Liver (tissue), 9 donors: ENCODE data around the gene RAI1. TPM values are rescaled to one million over a fixed set of nuclear protein-coding genes. Genes with fewer than 3 reads are reported as not detected.

Experiments
- DNase-seq: peaks from one replicate; pipeline ENCODE4 v3.0.0-alpha.2; 2017; ENCODE audit warnings: low spot score
- H3K27ac ChIP-seq, 2 donors: one replicate each; pipeline ENCODE4 v1.7.0; 2013; ENCODE audit warnings: inconsistent platforms in 2 of 2, low read length in 2 of 2, control low read depth in 1 of 2, low read depth in 1 of 2, mild to moderate bottlenecking in 1 of 2
- H3K27me3 ChIP-seq, 4 donors: one replicate each; pipeline versions ENCODE4 v1.6.1 to v1.7.0; 2013; ENCODE audit warnings: low read length in 3 of 4, inconsistent platforms in 1 of 4, mild to moderate bottlenecking in 1 of 4, moderate library complexity in 1 of 4; ENCODE audit not compliant: control insufficient read depth in 4 of 4, insufficient read depth in 4 of 4
- H3K36me3 ChIP-seq, 4 donors: one replicate each; pipeline versions ENCODE4 v1.6.1 to v1.7.0; 2013; ENCODE audit warnings: low read length in 3 of 4, mild to moderate bottlenecking in 3 of 4, low read depth in 1 of 4, moderate library complexity in 1 of 4; ENCODE audit not compliant: control insufficient read depth in 4 of 4, insufficient read depth in 3 of 4
- H3K4me1 ChIP-seq, 4 donors: one replicate each; pipeline versions ENCODE4 v1.6.1 to v1.7.0; 2013; ENCODE audit warnings: low read length in 3 of 4, mild to moderate bottlenecking in 3 of 4, moderate library complexity in 1 of 4; ENCODE audit not compliant: control insufficient read depth in 4 of 4, insufficient read depth in 4 of 4
- H3K4me3 ChIP-seq, 3 donors: one replicate each; pipeline versions ENCODE4 v1.6.1 to v1.7.0; 2013; ENCODE audit warnings: low read length in 3 of 3, control low read depth in 1 of 3, low read depth in 1 of 3, mild to moderate bottlenecking in 1 of 3
- H3K9ac ChIP-seq, 2 donors: one replicate each; pipeline ENCODE4 v1.7.0; 2013; ENCODE audit warnings: low read length in 2 of 2, mild to moderate bottlenecking in 2 of 2, moderate library complexity in 2 of 2, control low read depth in 1 of 2, low read depth in 1 of 2
- H3K9me3 ChIP-seq, 4 donors: one replicate each; pipeline versions ENCODE4 v1.6.1 to v1.7.0; 2013; ENCODE audit warnings: low read length in 3 of 4; ENCODE audit not compliant: control insufficient read depth in 4 of 4
- ATF3 ChIP-seq: IDR thresholded peaks from 2 replicates; pipeline ENCODE4 v1.6.1; 2016; ENCODE audit warnings: antibody characterized with exemption
- CTCF ChIP-seq: fragments of 150-350 bp; IDR thresholded peaks from 2 replicates; pipeline ENCODE4 v1.5.1; 2017; ENCODE audit warnings: improper control_type of control experiment, low read depth, low read length; ENCODE audit not compliant: missing input control
- FOXA1 ChIP-seq: IDR thresholded peaks from 2 replicates; pipeline ENCODE4 v1.6.1; 2016; ENCODE audit warnings: antibody characterized with exemption
- FOXA2 ChIP-seq: IDR thresholded peaks from 2 replicates; pipeline ENCODE4 v1.6.1; 2016; ENCODE audit warnings: antibody characterized with exemption
- GABPA ChIP-seq, 2 donors: IDR thresholded peaks in 1 of 2; conservative IDR thresholded peaks in 1 of 2; 2 replicates each; pipeline ENCODE4 v1.6.1; 2016; ENCODE audit warnings: antibody characterized with exemption in 2 of 2, mild to moderate bottlenecking in 1 of 2, moderate library complexity in 1 of 2
- HNF4A ChIP-seq, 2 donors: conservative IDR thresholded peaks; 2 replicates each; pipeline ENCODE4 v1.6.1; 2016; ENCODE audit warnings: antibody characterized with exemption in 2 of 2, mild to moderate bottlenecking in 2 of 2
- HNF4G ChIP-seq: IDR thresholded peaks from 2 replicates; pipeline ENCODE4 v1.6.1; 2016; ENCODE audit warnings: antibody characterized with exemption
- MAX ChIP-seq: IDR thresholded peaks from 2 replicates; pipeline ENCODE4 v1.6.1; 2016; ENCODE audit warnings: antibody characterized with exemption
- RAD21 ChIP-seq, 2 donors: IDR thresholded peaks; 2 replicates each; pipeline ENCODE4 v1.6.1; 2016; ENCODE audit warnings: antibody characterized with exemption in 2 of 2, mild to moderate bottlenecking in 2 of 2
- REST ChIP-seq: IDR thresholded peaks from 2 replicates; pipeline ENCODE4 v1.6.1; 2016; ENCODE audit warnings: antibody characterized with exemption, mild to moderate bottlenecking
- RXRA ChIP-seq, 2 donors: IDR thresholded peaks; 2 replicates each; pipeline ENCODE4 v1.6.1; 2017 to 2018; ENCODE audit warnings: antibody characterized with exemption in 2 of 2, mild to moderate bottlenecking in 1 of 2
- TAF1 ChIP-seq: conservative IDR thresholded peaks from 2 replicates; pipeline ENCODE4 v1.6.1; 2016; ENCODE audit warnings: antibody characterized with exemption, mild to moderate bottlenecking
- YY1 ChIP-seq: IDR thresholded peaks from 2 replicates; pipeline ENCODE4 v1.6.1; 2016; ENCODE audit warnings: antibody characterized with exemption, mild to moderate bottlenecking
- WGBS: extraction: QIAGEN DNeasy Blood & Tissue Kit; methylation state at CpG from one replicate; pipeline ENCODE4 v1.1.7; 2013; 5-methylcytosine and 5-hydroxymethylcytosine counted together
- polyA plus RNA-seq, 2 donors: library from polyadenylated mRNA; stranded (reverse) in 1 of 2; unstranded in 1 of 2; fragments of 200-250 nt in 1 of 2; fragments of >200 nt in 1 of 2; fragmentation: Nextera tagmentation in 1 of 2; extraction: Ambion mirVana in 1 of 2; gene quantifications; one replicate each; pipeline versions ENCODE4 v1.2.1 to v1.2.3, GENCODE V29; 2013 to 2015
- total RNA-seq, 2 donors: library from RNA; depleted of rRNA; stranded (reverse); fragments of >200 nt; gene quantifications; one replicate each; pipeline ENCODE4 v1.2.3, GENCODE V29; 2014
- donor health status: healthy.
- donor health status: healthy.
- donor health status: healthy.
- donor health status: healthy.
- donor health status: healthy.

The RAI1 gene
- total and polyA plus RNA-seq, 4 donors: 0.57 to 7.6 (median 5.3) TPM

- Histone ChIP-seq H3K4me3 (no peak overlapping the region), H3K27me3 (no peaks in the 10 kb centered on the region), H3K9ac (no peak overlapping the region), H3K4me1 (no peaks in the 10 kb centered on the region), H3K36me3 (no peaks in the 10 kb centered on the region), H3K27ac (no peak overlapping the region), H3K9me3 (peaks cover 1 to 7% (median 4%) of the 10 kb centered on the region in 4 donors)
- no peak for TF ChIP-seq REST
- TF ChIP-seq CTCF: no peak
- no peak for TF ChIP-seq YY1
- no peak for TF ChIP-seq HNF4A (conservative IDR thresholded peaks at IDR 0.05)
- no peak for DNase-seq
- WGBS: 89% methylated on average over 4 of the region's 4 CpGs
Measured at GRCh38 chr17:17659340-17659739, 21.9 kb upstream of the RAI1 start.

- H3K9ac ChIP-seq: no peak overlapping the region
- H3K27ac ChIP-seq: no peak overlapping the region
- no peaks in the 10 kb centered on the region for H3K4me1 ChIP-seq
- H3K4me3 ChIP-seq: no peak overlapping the region
- TF ChIP-seq TAF1: no peak
- TF ChIP-seq YY1: no peak
- no peak for TF ChIP-seq RAD21 (IDR thresholded peaks at IDR 0.05)
- TF ChIP-seq MAX: no peak
- TF ChIP-seq REST: no peak
- no peak for TF ChIP-seq FOXA1
- TF ChIP-seq GABPA (IDR thresholded peaks at IDR 0.05 in 1 of 2, conservative IDR thresholded peaks at IDR 0.05 in 1 of 2): no peak
- no peak for TF ChIP-seq FOXA2
- TF ChIP-seq HNF4G: no peak
- no peak for TF ChIP-seq RXRA (IDR thresholded peaks at IDR 0.05)
- no peak for TF ChIP-seq ATF3
- no peaks in the 10 kb centered on the region for H3K27me3 ChIP-seq
- H3K36me3 ChIP-seq: no peaks in the 10 kb centered on the region
- DNase-seq: no peak
- WGBS: 84% methylated on average over 8 of the region's 8 CpGs
- H3K9me3 ChIP-seq: peaks cover 1 to 7% (median 4%) of the 10 kb centered on the region in 4 donors
Measured at GRCh38 chr17:17661134-17661533, 20.1 kb upstream of the RAI1 start.
